Subcutaneous abdominal adipose tissue (tissue), 5 donors: ENCODE results near the gene PARP15.
"Not testable (repeated sequence)": the region's sequence is repeated elsewhere in the genome, so short reads cannot be mapped to it uniquely, and the experiment has no call there.

ENCODE experiments used
- H3K27ac ChIP-seq: one replicate; pipeline ENCODE4 v1.7.0; 2013; ENCODE audit warnings: low read depth, mild to moderate bottlenecking, inconsistent platforms, low read length, moderate library complexity
- H3K27me3 ChIP-seq, 5 donors: one replicate each; pipeline ENCODE4 v1.7.0; 2013; ENCODE audit warnings: low read length in 5 of 5, inconsistent platforms in 1 of 5; ENCODE audit not compliant: control insufficient read depth in 5 of 5, insufficient read depth in 4 of 5
- H3K36me3 ChIP-seq, 5 donors: one replicate each; pipeline ENCODE4 v1.7.0; 2013; ENCODE audit warnings: low read length in 5 of 5; ENCODE audit not compliant: control insufficient read depth in 5 of 5, insufficient read depth in 5 of 5
- H3K4me1 ChIP-seq, 5 donors: one replicate each; pipeline ENCODE4 v1.7.0; 2013; ENCODE audit warnings: low read length in 5 of 5, mild to moderate bottlenecking in 3 of 5, moderate library complexity in 1 of 5; ENCODE audit not compliant: control insufficient read depth in 5 of 5, insufficient read depth in 5 of 5
- H3K4me3 ChIP-seq, 5 donors: one replicate each; pipeline ENCODE4 v1.7.0; 2013; ENCODE audit warnings: low read length in 5 of 5, low read depth in 1 of 5
- H3K9ac ChIP-seq, 5 donors: one replicate each; pipeline ENCODE4 v1.7.0; 2013; ENCODE audit warnings: low read length in 5 of 5, mild to moderate bottlenecking in 4 of 5, moderate library complexity in 3 of 5
- H3K9me3 ChIP-seq, 5 donors: one replicate each; pipeline ENCODE4 v1.7.0; 2013; ENCODE audit warnings: low read length in 5 of 5; ENCODE audit not compliant: control insufficient read depth in 5 of 5
- donor health status: healthy.
- donor health status: healthy.
- donor health status: healthy.
- donor health status: healthy.
- donor health status: healthy.

Gene PARP15

GRCh38 chr3:122627301-122627700, 49.9 kb downstream of the PARP15 start:
- no peak overlapping the region for H3K9ac ChIP-seq

GRCh38 chr3:122628567-122628966, 51.1 kb downstream of the PARP15 start:
- Histone ChIP-seq H3K27ac (no peak overlapping the region), H3K27me3 (no peaks in the 10 kb centered on the region), H3K9me3 (no peaks in the 10 kb centered on the region), H3K4me3 (no peak overlapping the region), H3K4me1 (no peaks in the 10 kb centered on the region), H3K36me3 (no peaks in the 10 kb centered on the region), H3K9ac (no peak overlapping the region)

More at GRCh38 chr3:122627301-122627700, 49.9 kb downstream of the PARP15 start:
- H3K9me3 ChIP-seq, result no peaks in the 10 kb centered on the region
- no peaks in the 10 kb centered on the region for H3K36me3 ChIP-seq
- no peaks in the 10 kb centered on the region for H3K4me1 ChIP-seq
- no peak overlapping the region for H3K4me3 ChIP-seq
- H3K27me3 ChIP-seq, result no peaks in the 10 kb centered on the region
- no peak overlapping the region for H3K27ac ChIP-seq

- no peak overlapping the region for H3K9ac ChIP-seq
- H3K27me3 ChIP-seq, result no peaks in the 10 kb centered on the region
- H3K36me3 ChIP-seq, result no peaks in the 10 kb centered on the region
- no peaks in the 10 kb centered on the region for H3K9me3 ChIP-seq
- no peak overlapping the region for H3K4me3 ChIP-seq
- H3K27ac ChIP-seq, result no peak overlapping the region
- no peaks in the 10 kb centered on the region for H3K4me1 ChIP-seq
Measured at GRCh38 chr3:122629763-122630162, 52.3 kb downstream of the PARP15 start.

DNA sequence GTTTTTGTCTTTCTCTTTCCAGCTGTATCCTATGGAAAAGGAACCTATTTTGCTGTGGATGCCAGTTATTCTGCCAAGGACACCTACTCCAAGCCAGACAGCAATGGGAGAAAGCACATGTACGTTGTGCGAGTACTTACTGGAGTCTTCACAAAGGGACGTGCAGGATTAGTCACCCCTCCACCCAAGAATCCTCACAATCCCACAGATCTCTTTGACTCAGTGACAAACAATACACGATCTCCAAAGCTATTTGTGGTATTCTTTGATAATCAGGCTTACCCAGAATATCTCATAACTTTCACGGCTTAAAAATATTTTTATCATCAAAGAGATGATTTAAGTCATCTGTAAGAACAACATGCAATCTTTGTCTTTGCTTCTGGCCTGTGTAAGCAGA, 58.3 kb downstream of the PARP15 start:
- Histone ChIP-seq H3K9ac (no peak overlapping the region), H3K36me3 (no peaks in the 10 kb centered on the region), H3K4me1 (no peaks in the 10 kb centered on the region), H3K27ac (no peak overlapping the region), H3K27me3 (no peaks in the 10 kb centered on the region), H3K9me3 (no peaks in the 10 kb centered on the region), H3K4me3 (no peak overlapping the region)

GRCh38 chr3:122636697-122637096, 59.2 kb downstream of the PARP15 start:
- Histone ChIP-seq H3K9me3 (no peaks in the 10 kb centered on the region), H3K27me3 (no peaks in the 10 kb centered on the region), H3K9ac (no peak overlapping the region), H3K4me3 (no peak overlapping the region), H3K27ac (no peak overlapping the region), H3K36me3 (no peaks in the 10 kb centered on the region), H3K4me1 (no peaks in the 10 kb centered on the region)

- Histone ChIP-seq H3K36me3 (no peaks in the 10 kb centered on the region), H3K4me3 (no peak overlapping the region), H3K9ac (no peak overlapping the region), H3K27ac (no peak overlapping the region), H3K9me3 (no peaks in the 10 kb centered on the region), H3K27me3 (no peaks in the 10 kb centered on the region), H3K4me1 (no peaks in the 10 kb centered on the region)
Measured at GRCh38 chr3:122640437-122640999, 63.1 kb downstream of the PARP15 start.

DNA sequence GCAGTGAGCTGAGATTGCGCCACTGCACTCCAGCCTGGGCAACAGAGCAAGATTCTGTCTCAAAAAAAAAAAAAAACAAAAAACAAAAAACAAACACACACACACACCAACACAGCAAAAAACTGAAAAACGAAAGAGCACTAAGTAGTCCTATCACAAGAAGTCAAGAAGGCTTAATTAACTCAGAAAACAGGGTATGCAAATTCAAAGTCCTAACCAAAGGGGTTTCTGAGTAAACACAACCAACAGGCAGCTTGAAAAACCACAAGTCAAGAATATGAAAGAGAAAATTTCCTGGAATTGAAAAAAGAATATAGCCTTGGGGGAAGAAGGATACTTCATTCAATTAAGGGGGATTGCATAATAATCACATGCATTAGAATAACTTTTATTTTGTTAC, 65.5 kb downstream of the PARP15 start:
- H3K4me1 ChIP-seq, result no peaks in the 10 kb centered on the region

DNA sequence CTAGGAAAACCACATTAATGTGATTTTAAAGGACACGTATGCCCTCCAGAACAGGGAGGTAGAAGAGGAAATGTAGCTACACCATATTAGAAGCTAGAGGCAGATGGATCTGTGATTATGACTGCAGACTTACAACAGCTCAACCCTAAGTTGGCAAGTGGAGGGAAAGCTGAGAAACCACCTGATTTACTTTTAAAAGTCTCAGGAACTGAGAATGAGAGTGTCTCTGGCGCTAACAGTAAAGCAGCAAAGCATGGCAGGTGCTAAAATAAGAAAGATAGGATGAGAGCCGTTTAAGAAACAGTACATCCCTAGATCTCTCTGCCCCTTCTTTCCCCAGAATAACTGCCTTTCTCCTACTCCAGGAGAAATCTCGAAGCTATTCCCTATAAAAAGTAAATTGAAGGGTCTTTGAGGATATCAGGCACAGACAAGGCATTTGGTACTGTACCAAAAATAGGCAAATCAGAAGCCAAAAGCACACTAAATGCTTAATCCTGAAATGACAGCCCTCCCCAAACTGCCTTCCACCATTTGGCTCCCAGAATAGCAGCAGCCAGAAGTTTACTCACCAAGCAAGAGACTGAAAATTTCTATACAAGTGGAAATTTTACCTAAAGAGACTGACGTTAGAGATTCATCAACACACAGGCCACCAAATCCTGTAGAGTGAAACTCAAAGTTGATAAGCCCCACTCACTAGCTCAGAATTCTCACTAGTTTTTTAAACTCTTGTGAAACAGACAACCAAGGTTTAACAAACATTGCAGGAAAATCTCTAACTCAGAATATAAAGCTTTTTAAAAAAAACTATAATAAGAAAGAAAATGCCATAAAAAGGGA, 68.9 kb downstream of the PARP15 start:
- no peaks in the 10 kb centered on the region for H3K36me3 ChIP-seq
- no peaks in the 10 kb centered on the region for H3K9me3 ChIP-seq
- H3K4me1 ChIP-seq, result no peaks in the 10 kb centered on the region
- no peak overlapping the region for H3K4me3 ChIP-seq
- peaks cover 0 to 4% (median 0%) of the 10 kb centered on the region in 5 donors for H3K27me3 ChIP-seq
- no peak overlapping the region for H3K27ac ChIP-seq
- H3K9ac ChIP-seq, result peak overlapping the region in 1 of 5 donors; percentile 26

More for the DNA sequence above, 65.5 kb downstream of the PARP15 start:
- H3K4me3 ChIP-seq, result no peak overlapping the region
- no peaks in the 10 kb centered on the region for H3K9me3 ChIP-seq
- no peak overlapping the region for H3K9ac ChIP-seq
- H3K27ac ChIP-seq, result no peak overlapping the region
- no peaks in the 10 kb centered on the region for H3K36me3 ChIP-seq
- no peaks in the 10 kb centered on the region for H3K27me3 ChIP-seq

DNA sequence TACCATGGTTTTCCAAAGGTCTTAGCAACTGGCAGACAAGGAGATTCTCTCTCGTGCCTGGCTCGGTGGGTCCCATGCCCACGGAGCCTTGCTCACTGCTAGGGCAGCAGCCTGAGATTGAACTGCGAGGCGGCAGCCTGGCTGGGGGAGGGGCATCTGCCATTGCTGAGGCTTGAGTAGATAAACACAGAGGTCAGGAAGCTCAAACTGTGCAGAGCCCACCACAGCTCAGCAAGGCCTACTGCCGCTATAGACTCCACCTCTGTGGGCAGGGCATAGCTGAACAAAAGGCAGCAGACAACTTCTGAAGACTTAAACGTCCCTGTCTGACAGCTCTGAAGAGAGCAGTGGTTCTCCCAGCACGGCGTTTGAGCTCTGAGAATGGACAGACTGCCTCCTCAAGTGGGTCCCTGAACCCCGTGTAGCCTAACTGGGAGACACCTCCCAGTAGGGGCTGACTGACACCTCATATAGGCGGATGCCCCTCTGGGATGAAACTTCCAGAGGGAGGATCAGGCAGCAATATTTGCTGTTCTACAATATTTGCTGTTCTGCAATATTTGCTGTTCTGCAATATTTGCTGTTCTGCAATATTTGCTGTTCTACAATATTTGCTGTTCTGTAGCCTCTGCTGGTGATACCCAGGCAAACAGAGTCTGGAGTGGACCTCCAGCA, 73.9 kb downstream of the PARP15 start:
- H3K27ac ChIP-seq, H3K4me3 ChIP-seq: not testable (repeated sequence)

DNA sequence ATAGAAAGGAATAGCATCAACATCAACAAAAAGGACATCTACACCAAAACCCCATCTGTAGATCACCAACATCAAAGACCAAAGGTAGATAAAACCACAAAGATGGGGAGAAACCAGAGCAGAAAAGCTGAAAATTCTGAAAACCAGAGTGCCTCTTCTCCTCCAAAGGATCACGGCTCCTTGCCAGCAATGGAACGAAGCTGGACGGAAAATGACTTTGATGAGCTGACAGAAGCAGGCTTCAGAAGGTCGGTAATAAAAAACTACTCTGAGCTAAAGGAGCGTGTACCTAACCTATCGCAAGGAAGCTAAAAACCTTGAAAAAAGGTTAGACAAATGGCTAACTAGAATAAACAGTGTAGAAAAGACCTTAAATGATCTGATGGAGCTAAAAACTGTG, 74.5 kb downstream of the PARP15 start:
- not testable (repeated sequence) for H3K4me3 ChIP-seq, H3K9me3 ChIP-seq, H3K4me1 ChIP-seq, H3K36me3 ChIP-seq, H3K27ac ChIP-seq, H3K9ac ChIP-seq, H3K27me3 ChIP-seq

More for the DNA sequence above, 73.9 kb downstream of the PARP15 start:
- not testable (repeated sequence) for H3K27me3 ChIP-seq, H3K9me3 ChIP-seq, H3K9ac ChIP-seq, H3K4me1 ChIP-seq, H3K36me3 ChIP-seq
